Fibroblast of the aortic adventitia (primary cell): Measurements from ENCODE around the gene NPAS1. TPM values are rescaled to one million over a fixed set of nuclear protein-coding genes. Genes with fewer than 3 reads are reported as not detected.
A peak's percentile ranks its signal among the peaks of the same experiment; 100 is the strongest.

Source experiments
- DNase-seq: peaks from one replicate; pipeline ENCODE4 v3.0.0-alpha.2; 2010; ENCODE audit warnings: low read depth
- H3K4me3 ChIP-seq: 2 replicates; pipeline ENCODE4 v1.5.1; 2011; ENCODE audit warnings: low read depth, mild to moderate bottlenecking, control low read depth, low read length, moderate library complexity
- CTCF ChIP-seq: IDR thresholded peaks from 2 replicates; pipeline ENCODE4 v1.5.1; 2011; ENCODE audit warnings: mild to moderate bottlenecking, low read length, control low read depth, inconsistent platforms; ENCODE audit not compliant: insufficient read depth
- total RNA-seq: library from RNA; depleted of rRNA; stranded (reverse); fragments of >200 nt; gene quantifications from 2 replicates; pipeline ENCODE4 v1.2.3, GENCODE V29; 2012; ENCODE audit warnings: low replicate concordance

NPAS1 gene
- total RNA-seq, 1 donor: 2.1 TPM

GRCh38 chr19:46999878-47000277 is 19.8 kb upstream of the NPAS1 start:
- DNase-seq: no peak
- no peak for TF ChIP-seq CTCF
- no peak overlapping the region for H3K4me3 ChIP-seq

GRCh38 chr19:47000373-47000772 is 19.3 kb upstream of the NPAS1 start:
- no peak overlapping the region for H3K4me3 ChIP-seq
- TF ChIP-seq CTCF: no peak
- no peak for DNase-seq

- no peak overlapping the region for H3K4me3 ChIP-seq
- no peak for TF ChIP-seq CTCF
- no peak for DNase-seq
Measured at GRCh38 chr19:47001584-47001983, 18.1 kb upstream of the NPAS1 start.

GRCh38 chr19:47002106-47002766 is 17.4 kb upstream of the NPAS1 start:
- TF ChIP-seq CTCF: peak; percentile 10
- H3K4me3 ChIP-seq: no peak overlapping the region
- DNase-seq: no peak

GRCh38 chr19:47002853-47003610 is 16.6 kb upstream of the NPAS1 start:
- TF ChIP-seq CTCF: no peak
- DNase-seq: no peak
- H3K4me3 ChIP-seq: no peak overlapping the region

GRCh38 chr19:47003611-47004465 is 15.8 kb upstream of the NPAS1 start:
- H3K4me3 ChIP-seq: no peak overlapping the region
- TF ChIP-seq CTCF: no peak
- DNase-seq: no peak
